Measurements from ENCODE around the gene PSMC3IP.
"Not testable (repeated sequence)": the region's sequence is repeated elsewhere in the genome, so short reads cannot be mapped to it uniquely, and the experiment has no call there.

PSMC3IP gene

DNA sequence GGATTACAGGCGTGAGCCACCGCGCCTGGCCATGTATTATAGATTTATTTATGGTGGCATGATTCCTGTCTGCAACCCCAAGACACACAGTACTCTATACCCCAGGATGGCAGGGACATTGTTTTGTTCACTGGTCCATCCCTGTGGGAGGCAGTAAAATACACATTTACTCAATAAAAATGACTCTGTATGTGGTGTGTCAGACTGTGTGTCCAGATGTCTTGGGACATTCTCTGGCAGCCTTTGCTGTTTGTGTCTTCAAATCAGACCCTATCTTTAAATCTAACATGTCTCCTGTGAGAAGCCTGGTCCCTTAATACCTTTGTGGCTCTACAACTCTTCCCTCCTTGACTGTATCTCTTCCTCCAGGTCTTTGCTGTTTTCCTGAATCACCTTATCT lies 17.3 kb downstream of the PSMC3IP start:
- no peak for DNase-seq (ENCODE audit: low spot score)

DNA sequence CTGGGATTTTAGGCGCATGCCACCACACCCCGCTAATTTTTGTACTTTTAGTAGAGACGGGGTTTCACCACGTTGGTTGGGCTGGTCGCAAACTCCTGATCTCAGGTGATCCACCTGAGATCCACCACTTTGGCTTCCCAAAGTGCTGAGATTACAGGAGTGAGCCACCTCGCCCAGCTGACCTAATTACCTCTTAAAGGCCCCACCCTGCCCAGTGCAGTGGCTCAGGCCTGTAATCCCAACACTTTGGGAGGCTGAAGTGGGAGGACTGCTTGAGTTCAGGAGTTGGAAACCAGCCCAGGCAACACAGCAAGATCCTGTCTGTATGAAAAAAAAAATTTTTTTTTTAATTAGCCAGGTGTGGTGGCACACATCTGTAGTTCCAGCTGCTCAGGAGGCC lies 18.5 kb downstream of the PSMC3IP start:
- DNase-seq (ENCODE audit: low spot score): no peak

GRCh38 chr17:42555961-42556617 lies 21.4 kb downstream of the PSMC3IP start:
- DNase-seq (ENCODE audit: low spot score): peak; percentile 34

GRCh38 chr17:42555122-42555622 lies 22.4 kb downstream of the PSMC3IP start:
- no peak for DNase-seq (ENCODE audit: low spot score)

GRCh38 chr17:42554250-42555121 lies 23.0 kb downstream of the PSMC3IP start:
- peak; percentile 90 for DNase-seq (ENCODE audit: low spot score)

GRCh38 chr17:42553866-42554249 lies 23.7 kb downstream of the PSMC3IP start:
- peak; percentile 47 for DNase-seq (ENCODE audit: low spot score)

DNA sequence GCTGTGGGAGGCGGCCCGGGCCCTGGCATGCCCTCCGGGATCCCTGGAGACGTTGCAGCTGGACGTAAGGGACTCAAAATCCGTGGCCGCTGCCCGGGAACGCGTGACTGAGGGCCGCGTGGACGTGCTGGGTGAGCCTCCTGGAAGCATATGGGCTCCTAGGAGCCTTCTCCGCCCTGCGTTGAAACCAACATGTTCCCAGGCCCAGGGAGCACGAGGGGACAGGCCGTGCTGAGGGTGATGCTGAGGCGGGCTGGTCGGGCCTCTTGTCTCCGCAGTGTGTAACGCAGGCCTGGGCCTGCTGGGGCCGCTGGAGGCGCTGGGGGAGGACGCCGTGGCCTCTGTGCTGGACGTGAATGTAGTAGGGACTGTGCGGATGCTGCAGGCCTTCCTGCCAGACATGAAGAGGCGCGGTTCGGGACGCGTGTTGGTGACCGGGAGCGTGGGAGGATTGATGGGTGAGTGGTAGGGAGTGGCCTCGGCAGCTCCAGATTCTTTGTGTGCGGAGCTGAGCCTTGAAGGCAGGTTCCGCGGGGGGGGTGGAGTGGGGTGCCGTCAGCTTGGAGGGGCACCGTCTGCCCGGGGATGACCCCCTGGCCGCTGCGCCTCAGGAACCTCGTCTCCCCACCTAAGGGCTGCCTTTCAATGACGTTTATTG lies 24.2 kb downstream of the PSMC3IP start:
- no peak for DNase-seq (ENCODE audit: low spot score)

DNA sequence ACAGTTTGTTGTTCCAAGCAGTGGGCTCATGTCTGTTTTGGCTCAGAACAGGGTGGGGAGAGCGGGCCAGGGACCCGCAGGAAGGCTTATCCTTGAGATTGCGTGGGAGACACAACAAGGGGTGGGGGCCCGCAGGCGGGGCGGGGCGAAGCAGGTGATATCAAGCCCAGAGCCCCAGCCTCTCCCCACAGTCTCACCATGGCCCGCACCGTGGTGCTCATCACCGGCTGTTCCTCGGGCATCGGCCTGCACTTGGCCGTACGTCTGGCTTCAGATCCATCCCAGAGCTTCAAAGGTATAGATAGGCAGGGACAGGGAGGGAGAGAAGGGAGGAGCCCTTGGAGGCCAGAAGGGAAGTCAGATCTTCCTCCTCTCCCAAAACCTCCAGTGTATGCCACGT lies 24.8 kb downstream of the PSMC3IP start, which contains the start of gene HSD17B1:
Gene HSD17B1 (plus strand): TSS at position 188 of the 400 bp plus-strand sequence. CDS start 11 bp downstream, at position 199.
- DNase-seq (ENCODE audit: low spot score): not testable (repeated sequence)

GRCh38 chr17:42548993-42549755 lies 28.4 kb downstream of the PSMC3IP start:
- DNase-seq (ENCODE audit: low spot score): no peak

DNA sequence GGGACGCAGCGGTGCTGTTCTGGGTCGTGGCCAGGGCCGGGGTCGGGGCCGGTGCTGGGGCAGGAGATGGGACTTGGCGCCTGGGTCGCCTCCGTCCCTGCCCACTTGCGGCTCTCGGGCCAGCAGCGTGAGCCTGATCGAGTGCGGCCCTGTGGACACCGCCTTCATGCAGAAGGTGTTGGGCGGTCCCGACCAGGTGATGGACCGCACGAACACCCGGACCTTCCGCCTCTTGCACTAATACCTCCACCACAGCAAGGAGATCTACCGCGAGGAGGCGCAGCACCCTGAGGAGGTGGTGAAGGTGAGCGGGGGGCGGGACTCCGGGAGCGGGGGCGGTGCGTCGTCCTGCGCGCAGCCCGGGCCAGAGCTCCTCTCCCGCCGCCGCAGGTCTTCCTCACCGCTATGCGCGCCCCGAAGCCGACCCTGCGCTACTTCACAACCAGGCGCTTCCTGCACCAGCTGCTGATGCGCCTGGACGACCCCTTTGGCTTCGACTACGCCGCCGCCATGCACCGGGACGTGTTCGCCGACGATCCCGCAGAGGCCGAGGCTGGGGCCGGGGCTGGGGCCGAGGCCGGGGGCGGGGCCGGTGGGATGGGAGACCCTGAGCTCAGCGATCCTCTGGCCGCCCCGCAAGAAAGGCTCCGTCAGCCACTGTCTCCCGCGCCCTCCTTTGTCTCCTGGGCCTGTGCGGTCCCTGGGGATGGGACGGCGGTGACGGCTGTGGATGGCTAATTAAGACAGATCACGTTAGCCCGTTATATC lies 29.3 kb downstream of the PSMC3IP start:
- peak; percentile 84 for DNase-seq (ENCODE audit: low spot score)

GRCh38 chr17:42547698-42548069 lies 29.8 kb downstream of the PSMC3IP start:
- no peak for DNase-seq (ENCODE audit: low spot score)

DNA sequence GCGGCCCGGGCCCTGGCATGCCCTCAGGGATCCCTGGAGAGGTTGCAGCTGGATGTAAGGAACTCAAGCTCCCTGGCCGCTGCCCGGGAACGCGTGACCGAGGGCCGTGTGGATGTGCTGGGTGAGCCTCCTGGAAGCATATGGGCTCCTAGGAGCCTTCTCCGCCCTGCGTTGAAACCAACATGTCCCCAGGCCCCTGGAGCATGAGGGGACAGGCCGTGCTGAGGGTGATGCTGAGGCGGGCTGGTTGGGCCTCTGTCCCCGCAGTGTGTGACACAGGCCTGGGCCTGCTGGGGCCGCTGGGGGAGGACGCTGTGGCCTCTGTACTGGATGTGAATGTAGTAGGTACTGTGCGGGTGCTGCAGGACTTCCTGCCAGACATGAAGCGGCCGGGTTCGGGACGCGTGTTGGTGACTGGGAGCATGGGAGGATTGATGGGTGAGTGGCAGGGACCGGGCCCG lies 30.5 kb downstream of the PSMC3IP start:
- no peak for DNase-seq (ENCODE audit: low spot score)

- DNase-seq (ENCODE audit: low spot score): not testable (repeated sequence)
Observed at GRCh38 chr17:42545755-42546505, 31.6 kb downstream of the PSMC3IP start.

DNA sequence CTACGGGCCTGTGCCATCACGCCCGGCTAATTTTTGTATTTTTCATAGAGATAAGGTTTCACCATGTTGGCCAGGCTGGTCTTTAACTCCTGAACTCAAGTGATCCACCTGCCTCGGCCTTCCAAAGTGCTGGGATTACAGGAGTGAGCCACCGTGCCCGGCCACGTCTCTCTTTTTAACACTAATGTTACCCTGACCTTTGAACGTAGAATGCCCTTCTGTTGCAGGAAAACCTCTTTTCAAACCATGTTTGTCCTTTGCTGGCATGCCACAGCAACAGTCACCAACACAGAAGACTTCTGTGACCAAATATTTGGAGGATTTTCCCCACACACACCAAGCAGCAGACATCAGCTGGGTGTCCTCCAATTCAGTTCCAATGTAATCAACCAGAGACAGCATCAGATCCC lies 32.6 kb downstream of the PSMC3IP start:
- DNase-seq (ENCODE audit: low spot score): no peak

GRCh38 chr17:42543190-42544079 lies 34.1 kb downstream of the PSMC3IP start:
- no peak for DNase-seq (ENCODE audit: low spot score)

GRCh38 chr17:42541041-42541833 lies 36.3 kb downstream of the PSMC3IP start:
- peak; percentile 82 for DNase-seq (ENCODE audit: low spot score)

DNA sequence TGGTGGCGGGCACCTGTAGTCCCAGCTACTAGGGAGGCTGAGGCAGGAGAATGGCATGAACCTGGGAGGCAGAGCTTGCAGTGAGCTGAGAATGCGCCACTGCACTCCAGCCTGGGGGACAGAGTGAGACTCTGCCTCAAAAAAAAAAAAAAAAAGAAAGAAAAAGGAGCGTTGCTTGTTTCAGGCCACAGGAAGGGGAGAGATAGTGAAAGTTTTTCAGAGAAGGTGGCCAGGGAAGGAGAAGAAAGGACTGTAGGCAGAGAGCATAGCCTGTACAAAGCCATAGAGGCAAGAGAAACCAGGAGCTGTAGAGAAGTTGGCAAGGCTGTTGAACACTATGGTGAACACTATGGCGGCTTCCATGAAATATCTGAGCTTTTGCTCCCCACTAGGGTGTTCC lies 37.0 kb downstream of the PSMC3IP start:
- not testable (repeated sequence) for DNase-seq (ENCODE audit: low spot score)

GRCh38 chr17:42538482-42538881 lies 39.0 kb downstream of the PSMC3IP start:
- no peak for DNase-seq (ENCODE audit: low spot score)

Data from kidney tubule cell (primary cell).